ENCODE data around the gene LRP6.

Gene LRP6

GRCh38 chr12:12228402-12228801 is 38.4 kb downstream of the LRP6 start:
- no peak for DNase-seq (ENCODE audit: low read depth)
- no peak overlapping the region for H3K4me3 ChIP-seq (ENCODE audit: low read length)
- TF ChIP-seq, protein P1, sequence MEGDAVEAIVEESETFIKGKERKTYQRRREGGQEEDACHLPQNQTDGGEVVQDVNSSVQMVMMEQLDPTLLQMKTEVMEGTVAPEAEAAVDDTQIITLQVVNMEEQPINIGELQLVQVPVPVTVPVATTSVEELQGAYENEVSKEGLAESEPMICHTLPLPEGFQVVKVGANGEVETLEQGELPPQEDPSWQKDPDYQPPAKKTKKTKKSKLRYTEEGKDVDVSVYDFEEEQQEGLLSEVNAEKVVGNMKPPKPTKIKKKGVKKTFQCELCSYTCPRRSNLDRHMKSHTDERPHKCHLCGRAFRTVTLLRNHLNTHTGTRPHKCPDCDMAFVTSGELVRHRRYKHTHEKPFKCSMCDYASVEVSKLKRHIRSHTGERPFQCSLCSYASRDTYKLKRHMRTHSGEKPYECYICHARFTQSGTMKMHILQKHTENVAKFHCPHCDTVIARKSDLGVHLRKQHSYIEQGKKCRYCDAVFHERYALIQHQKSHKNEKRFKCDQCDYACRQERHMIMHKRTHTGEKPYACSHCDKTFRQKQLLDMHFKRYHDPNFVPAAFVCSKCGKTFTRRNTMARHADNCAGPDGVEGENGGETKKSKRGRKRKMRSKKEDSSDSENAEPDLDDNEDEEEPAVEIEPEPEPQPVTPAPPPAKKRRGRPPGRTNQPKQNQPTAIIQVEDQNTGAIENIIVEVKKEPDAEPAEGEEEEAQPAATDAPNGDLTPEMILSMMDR (conservative IDR thresholded peaks at IDR 0.05; ENCODE audit: low read length) = no peak

GRCh38 chr12:12226187-12226586 is 40.7 kb downstream of the LRP6 start:
- no peak overlapping the region for H3K4me3 ChIP-seq (ENCODE audit: low read length)
- no peak for DNase-seq (ENCODE audit: low read depth)
- TF ChIP-seq, protein P1 (conservative IDR thresholded peaks at IDR 0.05; ENCODE audit: low read length) = no peak

DNA sequence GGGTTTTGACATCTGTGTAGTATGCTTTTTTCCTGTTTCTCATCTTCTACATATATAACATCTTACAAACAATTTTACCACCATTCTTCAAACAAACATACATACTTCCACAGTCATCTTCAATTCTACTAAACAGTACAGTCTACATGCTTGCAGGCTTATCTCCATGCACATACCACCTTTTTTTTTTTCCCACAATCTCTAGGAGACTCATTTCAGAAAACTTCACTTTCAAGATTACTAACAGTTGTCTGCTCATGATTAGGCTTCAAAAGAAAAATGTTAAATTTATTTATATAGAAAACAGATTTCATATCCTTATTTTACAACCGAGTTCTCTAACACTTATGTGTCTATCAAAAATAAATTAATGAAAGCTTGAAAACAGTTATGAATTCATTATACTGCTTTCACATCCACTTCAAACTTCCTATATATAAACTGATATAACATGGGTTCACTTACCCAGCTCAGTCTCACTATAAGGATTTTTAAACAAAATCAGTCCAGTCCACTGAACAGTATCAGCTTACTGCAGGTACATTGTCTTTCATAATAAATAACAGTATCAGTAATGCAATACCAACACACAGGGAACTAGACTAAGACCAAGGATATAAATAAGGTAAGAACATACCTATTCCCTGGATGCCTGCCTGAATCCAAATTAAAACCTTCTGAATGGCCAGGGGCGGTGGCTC is 42.5 kb downstream of the LRP6 start:
- H3K4me3 ChIP-seq (ENCODE audit: low read length) = no peak overlapping the region
- DNase-seq (ENCODE audit: low read depth) = peak; percentile 46
- TF ChIP-seq, protein P1 (conservative IDR thresholded peaks at IDR 0.05; ENCODE audit: low read length) = no peak

- no peak overlapping the region for H3K4me3 ChIP-seq (ENCODE audit: low read length)
- TF ChIP-seq, protein P1 (conservative IDR thresholded peaks at IDR 0.05; ENCODE audit: low read length) = no peak
- no peak for DNase-seq (ENCODE audit: low read depth)
Measured at GRCh38 chr12:12221560-12221959, 45.3 kb downstream of the LRP6 start.

GRCh38 chr12:12219664-12220063 is 47.2 kb downstream of the LRP6 start:
- TF ChIP-seq, protein P1 (conservative IDR thresholded peaks at IDR 0.05; ENCODE audit: low read length) = no peak
- H3K4me3 ChIP-seq (ENCODE audit: low read length) = no peak overlapping the region
- DNase-seq (ENCODE audit: low read depth) = no peak

DNA sequence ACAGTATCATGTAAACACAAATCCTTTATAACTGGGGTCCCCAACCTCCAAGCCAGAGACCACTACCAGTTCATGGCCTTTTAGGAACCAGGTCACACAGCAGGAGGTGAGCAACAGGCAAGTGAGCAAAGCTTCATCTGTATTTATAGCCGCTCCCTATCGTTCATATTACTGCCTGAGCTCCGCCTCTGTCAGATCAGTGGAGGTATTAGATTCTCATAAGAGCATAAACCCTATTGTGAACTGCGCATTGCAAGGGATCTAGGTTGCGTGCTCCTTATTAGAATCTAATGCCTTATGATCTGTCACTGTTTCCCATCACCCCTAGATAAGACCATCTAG is 49.9 kb downstream of the LRP6 start:
- DNase-seq (ENCODE audit: low read depth) = no peak
- TF ChIP-seq, protein P1 (conservative IDR thresholded peaks at IDR 0.05; ENCODE audit: low read length) = no peak
- no peak overlapping the region for H3K4me3 ChIP-seq (ENCODE audit: low read length)

- TF ChIP-seq, protein P1 (conservative IDR thresholded peaks at IDR 0.05; ENCODE audit: low read length) = no peak
- DNase-seq (ENCODE audit: low read depth) = no peak
- no peak overlapping the region for H3K4me3 ChIP-seq (ENCODE audit: low read length)
Measured at GRCh38 chr12:12216349-12217017, 50.4 kb downstream of the LRP6 start.
